Activated naive CD4-positive, alpha-beta T cell (primary cell): ENCODE data around the gene PICALM.
"Not testable (repeated sequence)": the region's sequence is repeated elsewhere in the genome, so short reads cannot be mapped to it uniquely, and the experiment has no call there.

ENCODE experiments used
- DNase-seq, 4 experiments: peaks; one replicate each; lab custom pipeline; 2025; lab: John Stamatoyannopoulos, UW

Gene PICALM

DNA sequence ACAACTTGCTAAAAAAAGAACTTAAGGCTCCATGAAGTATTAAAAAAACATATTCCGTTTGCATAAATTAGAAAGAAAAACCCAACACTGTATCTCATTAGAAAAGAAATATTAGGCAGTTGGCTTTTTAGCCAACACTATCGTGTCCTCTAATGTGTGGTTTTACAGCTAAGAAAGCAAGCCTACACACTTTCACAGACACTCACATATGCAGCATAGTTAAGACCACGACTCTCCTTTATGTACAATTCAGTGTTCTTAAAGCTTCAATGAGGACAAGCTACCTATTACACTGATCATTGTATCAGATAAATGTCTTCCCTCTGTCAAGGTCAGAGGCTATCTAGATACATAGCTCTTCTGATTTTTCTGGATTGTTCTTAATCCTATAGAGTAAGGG is 80.1 kb downstream of the PICALM start:
- no peak for DNase-seq

- no peak for DNase-seq
Measured at GRCh38 chr11:85977751-85978160, 91.1 kb downstream of the PICALM start.

- no peak for DNase-seq
Measured at GRCh38 chr11:85976525-85976924, 92.4 kb downstream of the PICALM start.

- no peak for DNase-seq
Measured at GRCh38 chr11:85974122-85974521, 94.8 kb downstream of the PICALM start.

GRCh38 chr11:85970593-85970992 is 98.3 kb downstream of the PICALM start:
- no peak for DNase-seq

- no peak for DNase-seq
Measured at GRCh38 chr11:85967457-85967856, 101.4 kb downstream of the PICALM start.

DNA sequence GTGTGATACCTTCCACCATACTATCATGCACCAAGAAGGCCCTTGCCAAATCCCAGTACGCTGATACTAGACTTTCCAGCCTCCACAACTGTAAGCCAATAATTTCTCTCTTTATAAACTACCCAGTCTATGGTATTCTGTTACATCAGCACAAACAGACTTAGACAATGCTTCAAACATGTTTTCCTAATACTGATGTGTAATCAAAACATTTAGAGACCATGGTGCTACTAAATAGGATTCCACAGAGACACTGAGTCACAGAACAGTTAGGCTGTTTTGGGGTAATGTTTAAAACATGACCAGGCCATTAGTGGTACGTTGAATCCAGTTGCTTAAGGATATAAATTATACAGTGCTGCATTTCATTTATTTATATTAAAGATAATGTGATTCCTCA is 103.7 kb downstream of the PICALM start:
- DNase-seq: no peak

GRCh38 chr11:85961930-85962363 is 106.9 kb downstream of the PICALM start:
- no peak for DNase-seq

DNA sequence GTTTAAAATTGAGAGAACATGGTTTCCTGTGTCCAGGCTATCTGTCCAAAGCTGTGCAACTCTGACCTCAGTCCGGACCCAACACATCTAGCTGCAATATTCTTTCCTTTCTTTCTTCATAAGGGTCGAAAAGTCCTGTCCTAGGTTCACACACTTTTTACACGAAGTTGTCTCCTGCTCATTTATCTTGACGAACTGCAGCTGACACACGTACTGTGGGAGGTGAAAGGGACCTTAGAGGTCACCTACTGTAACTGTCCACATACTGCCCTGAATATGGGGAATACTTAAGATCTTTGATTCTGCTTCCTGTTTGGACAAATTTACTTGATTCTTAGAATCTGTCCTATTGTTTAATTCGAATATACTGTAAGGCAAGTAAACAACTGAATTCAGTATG is 107.8 kb downstream of the PICALM start:
- no peak for DNase-seq

- DNase-seq: no peak
Measured at GRCh38 chr11:85960678-85961077, 108.2 kb downstream of the PICALM start.

- DNase-seq: no peak
Measured at GRCh38 chr11:85955531-85955930, 113.4 kb downstream of the PICALM start.

- no peak for DNase-seq
Measured at GRCh38 chr11:85953491-85954143, 115.3 kb downstream of the PICALM start.

DNA sequence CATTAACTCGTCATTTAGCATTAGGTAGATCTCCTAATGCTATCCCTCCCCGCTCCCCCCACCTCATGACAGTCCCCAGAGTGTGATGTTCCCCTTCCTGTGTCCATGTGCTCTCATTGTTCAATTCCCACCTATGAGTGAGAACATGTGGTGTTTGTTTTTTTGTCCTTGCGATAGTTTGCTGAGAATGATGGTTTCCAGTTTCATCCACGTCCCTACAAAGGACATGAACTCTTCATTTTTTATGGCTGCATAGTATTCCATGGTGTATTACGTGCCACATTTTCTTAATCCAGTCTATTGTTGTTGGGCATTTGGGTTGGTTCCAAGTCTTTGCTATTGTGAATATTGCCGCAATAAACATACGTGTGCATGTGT is 116.8 kb downstream of the PICALM start:
- DNase-seq: not testable (repeated sequence)

DNA sequence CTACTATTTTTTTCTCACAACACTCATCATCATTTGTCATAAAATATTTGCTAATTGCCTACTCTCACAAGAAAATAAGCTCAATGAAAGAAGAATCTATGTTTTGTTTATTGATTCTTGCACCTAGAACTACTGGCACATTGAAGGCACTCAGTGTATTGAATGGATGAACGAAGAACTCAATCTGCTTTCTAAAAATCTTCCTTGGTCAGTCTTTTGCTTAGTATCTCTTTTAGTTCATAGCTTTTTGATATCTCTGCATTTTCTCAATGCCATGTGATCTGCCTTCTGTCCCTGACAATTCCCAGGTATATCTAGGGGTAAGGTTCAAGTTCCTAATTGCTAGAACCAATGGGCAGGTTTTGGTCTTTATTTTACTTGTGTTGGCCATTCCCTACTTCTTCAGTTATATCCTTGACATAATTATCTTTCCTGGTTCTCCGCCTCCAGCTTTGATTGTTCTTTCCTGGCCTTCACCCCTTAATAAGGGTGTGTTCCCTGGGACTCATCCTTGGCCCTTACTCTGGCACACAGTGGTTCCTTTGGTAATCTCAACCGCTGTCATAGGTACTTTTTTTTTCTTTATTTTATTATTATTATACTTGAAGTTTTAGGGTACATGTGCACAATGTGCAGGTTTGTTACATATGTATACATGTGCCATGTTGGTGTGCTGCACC is 117.3 kb downstream of the PICALM start:
- DNase-seq: no peak

- no peak for DNase-seq
Measured at GRCh38 chr11:85951049-85951405, 117.9 kb downstream of the PICALM start.

- no peak for DNase-seq
Measured at GRCh38 chr11:85950317-85951048, 118.4 kb downstream of the PICALM start.

DNA sequence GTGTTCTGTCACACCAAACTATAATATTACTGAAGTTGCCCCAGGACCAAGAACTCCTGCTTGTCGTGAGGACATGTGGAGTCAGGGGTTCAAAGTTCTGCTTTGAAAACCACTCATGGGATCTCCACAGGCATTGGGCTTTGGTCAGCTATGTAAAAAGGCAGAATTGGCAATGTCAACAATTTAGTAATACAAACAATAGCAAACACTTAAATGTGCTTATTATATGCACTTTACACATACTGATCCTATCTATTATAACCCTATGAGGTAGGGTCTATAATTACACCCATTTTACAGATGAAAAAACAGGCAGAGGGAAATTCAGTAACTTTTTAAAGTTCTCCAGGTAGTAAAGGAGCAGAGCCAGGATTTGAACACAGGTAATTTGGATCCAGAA is 119.1 kb downstream of the PICALM start:
- no peak for DNase-seq

GRCh38 chr11:85948884-85949283 is 120.0 kb downstream of the PICALM start:
- no peak for DNase-seq

- DNase-seq: no peak
Measured at GRCh38 chr11:85947431-85948272, 121.2 kb downstream of the PICALM start.

DNA sequence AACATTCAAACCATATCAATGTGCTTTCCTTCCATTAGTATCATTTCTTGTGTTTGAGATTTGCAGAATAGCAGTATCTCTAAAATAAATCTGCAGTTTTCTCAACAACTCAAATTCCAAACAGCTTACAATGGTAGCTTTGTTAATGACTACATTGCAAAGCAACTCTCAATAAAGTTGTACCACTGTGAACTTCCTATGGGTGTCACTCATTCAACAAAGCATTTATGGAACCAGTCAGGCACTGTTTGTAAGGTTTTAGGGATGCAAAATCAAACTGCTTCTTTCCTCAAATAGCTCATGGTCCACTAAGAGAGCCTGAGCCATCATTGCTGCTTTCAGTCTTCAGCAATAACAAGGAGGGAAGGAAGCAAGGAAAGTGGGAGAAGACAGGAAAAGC is 122.7 kb downstream of the PICALM start:
- no peak for DNase-seq

GRCh38 chr11:85945788-85946187 is 123.1 kb downstream of the PICALM start:
- no peak for DNase-seq

- DNase-seq: no peak
Measured at GRCh38 chr11:85945296-85945695, 123.6 kb downstream of the PICALM start.
